ENCODE measurements around the gene CCDC18.
"Not testable (repeated sequence)": the region's sequence is repeated elsewhere in the genome, so short reads cannot be mapped to it uniquely, and the experiment has no call there.

The CCDC18 gene

GRCh38 chr1:93159337-93159736 lies 21.2 kb upstream of the CCDC18 start:
- no peak for FAIRE-seq
- DNase-seq (ENCODE audit: insufficient read length, low spot score) = no peak
- TF ChIP-seq CTCF (IDR thresholded peaks at IDR 0.05; ENCODE audit: insufficient read depth, missing control alignments) = no peak

GRCh38 chr1:93163314-93163713 lies 17.2 kb upstream of the CCDC18 start:
- not testable (repeated sequence) for FAIRE-seq; DNase-seq (ENCODE audit: insufficient read length, low spot score)

- no peak for TF ChIP-seq CTCF (IDR thresholded peaks at IDR 0.05; ENCODE audit: insufficient read depth, missing control alignments)
- FAIRE-seq (no peak), DNase-seq (ENCODE audit: insufficient read length, low spot score) (no peak)
Measured at GRCh38 chr1:93164816-93165215, 15.7 kb upstream of the CCDC18 start.

- DNase-seq (ENCODE audit: insufficient read length, low spot score); FAIRE-seq: not testable (repeated sequence)
Measured at GRCh38 chr1:93165895-93166294, 14.6 kb upstream of the CCDC18 start.

GRCh38 chr1:93167006-93167405 lies 13.5 kb upstream of the CCDC18 start:
- FAIRE-seq (no peak), DNase-seq (ENCODE audit: insufficient read length, low spot score) (no peak)
- no peak for TF ChIP-seq CTCF (IDR thresholded peaks at IDR 0.05; ENCODE audit: insufficient read depth, missing control alignments)

GRCh38 chr1:93170141-93170678 lies 10.3 kb upstream of the CCDC18 start:
- not testable (repeated sequence) for FAIRE-seq; DNase-seq (ENCODE audit: insufficient read length, low spot score)

- TF ChIP-seq CTCF (IDR thresholded peaks at IDR 0.05; ENCODE audit: insufficient read depth, missing control alignments) = no peak
- DNase-seq (ENCODE audit: insufficient read length, low spot score) = no peak
- FAIRE-seq = no peak
Measured at GRCh38 chr1:93171549-93172034, 8.9 kb upstream of the CCDC18 start.

- no peak for FAIRE-seq
- TF ChIP-seq CTCF (IDR thresholded peaks at IDR 0.05; ENCODE audit: insufficient read depth, missing control alignments) = no peak
- DNase-seq (ENCODE audit: insufficient read length, low spot score) = no peak
Measured at GRCh38 chr1:93172778-93173177, 7.7 kb upstream of the CCDC18 start.

- DNase-seq (ENCODE audit: insufficient read length, low spot score); FAIRE-seq: not testable (repeated sequence)
Measured at GRCh38 chr1:93174638-93175037, 5.9 kb upstream of the CCDC18 start.
